H1 (cell line): ENCODE measurements around the gene HOXC5.

Experiments
- CBX8 ChIP-seq: fragments of 300-800, 300-1000 bp; sonication (generic); IDR thresholded peaks from 2 replicates; pipeline ENCODE4 v1.7.1; 2016; ENCODE audit warnings: low read depth, low read length, borderline replicate concordance
- EZH2 ChIP-seq: fragments of 200-600 bp; sonication (generic); IDR thresholded peaks from 2 replicates; pipeline ENCODE4 v1.7.1; 2012; ENCODE audit warnings: low read depth, mild to moderate bottlenecking, moderate library complexity, low read length, inconsistent platforms; ENCODE audit not compliant: severe bottlenecking
- JUN ChIP-seq: IDR thresholded peaks from 2 replicates; pipeline ENCODE4 v1.6.1; 2011; ENCODE audit warnings: low read depth, mild to moderate bottlenecking, improper control_type of control experiment, low read length
- JUND ChIP-seq: IDR thresholded peaks from 2 replicates; pipeline ENCODE4 v1.6.1; 2011; ENCODE audit warnings: mild to moderate bottlenecking, improper control_type of control experiment, low read length
- KDM5A ChIP-seq: fragments of 200-600 bp; IDR thresholded peaks from 2 replicates; pipeline ENCODE4 v1.7.1; 2012; ENCODE audit warnings: mild to moderate bottlenecking, low read length, inconsistent platforms, mixed read lengths
- POLR2A ChIP-seq, 2 experiments: IDR thresholded peaks; 1 replicate in 1 of 2; 2 replicates in 1 of 2; pipeline ENCODE4 v1.6.1; 2011; ENCODE audit warnings: low read depth in 2 of 2, low read length in 2 of 2, mild to moderate bottlenecking in 2 of 2; ENCODE audit errors: control extremely low read depth in 1 of 2
- ZNF274 ChIP-seq: IDR thresholded peaks from 2 replicates; pipeline ENCODE4 v1.7.0; 2012; ENCODE audit warnings: low read length, borderline replicate concordance; ENCODE audit errors: extremely low read depth
- TF ChIP-seq, protein P1 (sequence below), 3 experiments: IDR thresholded peaks; 1 replicate in 2 of 3; 2 replicates in 1 of 3; pipeline versions ENCODE4 v1.5.1 to v1.6.1; 2011; ENCODE audit warnings: low read length in 3 of 3, mild to moderate bottlenecking in 3 of 3, inconsistent platforms in 2 of 3, low read depth in 1 of 3, moderate library complexity in 1 of 3; ENCODE audit not compliant: insufficient read depth in 1 of 3; ENCODE audit errors: control extremely low read depth in 1 of 3

DNA sequence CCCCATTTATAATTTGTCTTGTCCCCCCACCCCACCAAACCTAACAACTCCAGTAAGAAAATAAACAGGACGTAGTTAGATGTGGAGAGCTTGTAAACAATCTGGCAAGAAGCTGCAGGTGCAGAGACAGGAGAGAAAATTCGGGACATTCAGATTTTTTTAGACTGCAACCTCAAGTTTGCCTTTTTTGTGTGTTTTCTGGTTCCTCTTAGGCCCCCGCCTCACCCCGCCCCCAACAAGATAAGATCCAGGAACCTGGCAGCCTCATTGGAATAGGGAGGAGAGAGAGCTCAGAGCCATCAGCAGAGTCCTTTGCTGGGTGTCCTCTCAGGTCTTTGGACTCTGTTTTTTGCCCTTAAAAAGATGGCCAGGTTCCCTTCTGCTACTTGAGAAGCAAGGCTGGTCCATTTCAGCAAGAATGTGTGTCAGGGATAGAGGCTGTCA, 45.0 kb upstream of the HOXC5 start:
- TF ChIP-seq CBX8, result 0 out of 2 replicates have a peak, but pooled peaks have one; percentile 14
- TF ChIP-seq, protein P1, sequence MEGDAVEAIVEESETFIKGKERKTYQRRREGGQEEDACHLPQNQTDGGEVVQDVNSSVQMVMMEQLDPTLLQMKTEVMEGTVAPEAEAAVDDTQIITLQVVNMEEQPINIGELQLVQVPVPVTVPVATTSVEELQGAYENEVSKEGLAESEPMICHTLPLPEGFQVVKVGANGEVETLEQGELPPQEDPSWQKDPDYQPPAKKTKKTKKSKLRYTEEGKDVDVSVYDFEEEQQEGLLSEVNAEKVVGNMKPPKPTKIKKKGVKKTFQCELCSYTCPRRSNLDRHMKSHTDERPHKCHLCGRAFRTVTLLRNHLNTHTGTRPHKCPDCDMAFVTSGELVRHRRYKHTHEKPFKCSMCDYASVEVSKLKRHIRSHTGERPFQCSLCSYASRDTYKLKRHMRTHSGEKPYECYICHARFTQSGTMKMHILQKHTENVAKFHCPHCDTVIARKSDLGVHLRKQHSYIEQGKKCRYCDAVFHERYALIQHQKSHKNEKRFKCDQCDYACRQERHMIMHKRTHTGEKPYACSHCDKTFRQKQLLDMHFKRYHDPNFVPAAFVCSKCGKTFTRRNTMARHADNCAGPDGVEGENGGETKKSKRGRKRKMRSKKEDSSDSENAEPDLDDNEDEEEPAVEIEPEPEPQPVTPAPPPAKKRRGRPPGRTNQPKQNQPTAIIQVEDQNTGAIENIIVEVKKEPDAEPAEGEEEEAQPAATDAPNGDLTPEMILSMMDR (IDR thresholded peaks at IDR 0.05; ENCODE audit: control extremely low read depth in 1 of 3, insufficient read depth in 1 of 3, low read depth in 1 of 3, low read length in 3 of 3), result no peak
- no peak for TF ChIP-seq JUND
- TF ChIP-seq JUN, result no peak
- no peak for TF ChIP-seq KDM5A
- TF ChIP-seq POLR2A (IDR thresholded peaks at IDR 0.05; ENCODE audit: control extremely low read depth in 1 of 2, low read depth in 2 of 2, low read length in 2 of 2), result no peak
- no peak for TF ChIP-seq EZH2
- no peak for TF ChIP-seq ZNF274
